ENCODE data around the gene PRKCE.

DNA sequence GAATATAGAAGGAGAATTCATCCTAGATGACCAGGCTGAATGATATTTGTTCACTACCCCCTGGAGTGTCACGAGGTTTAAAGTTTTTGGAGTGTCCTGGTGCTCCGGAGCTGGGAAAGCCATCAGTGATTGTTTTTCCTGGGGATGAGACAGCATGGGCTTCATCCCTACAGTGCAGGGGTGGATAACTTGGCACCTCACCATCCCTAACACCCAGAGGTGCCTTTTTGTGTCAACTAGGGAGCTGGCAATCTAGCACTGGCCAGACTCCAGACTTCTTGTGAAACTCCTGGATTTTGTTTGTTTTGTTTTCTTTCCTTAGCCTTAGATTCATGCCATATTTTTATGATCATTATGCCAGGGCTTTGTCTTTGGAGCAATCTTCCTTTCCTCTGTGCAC is 164.8 kb downstream of the PRKCE start:
- TF ChIP-seq EZH2 (IDR thresholded peaks at IDR 0.05; ENCODE audit: low read depth) = no peak
- TF ChIP-seq, protein P1, sequence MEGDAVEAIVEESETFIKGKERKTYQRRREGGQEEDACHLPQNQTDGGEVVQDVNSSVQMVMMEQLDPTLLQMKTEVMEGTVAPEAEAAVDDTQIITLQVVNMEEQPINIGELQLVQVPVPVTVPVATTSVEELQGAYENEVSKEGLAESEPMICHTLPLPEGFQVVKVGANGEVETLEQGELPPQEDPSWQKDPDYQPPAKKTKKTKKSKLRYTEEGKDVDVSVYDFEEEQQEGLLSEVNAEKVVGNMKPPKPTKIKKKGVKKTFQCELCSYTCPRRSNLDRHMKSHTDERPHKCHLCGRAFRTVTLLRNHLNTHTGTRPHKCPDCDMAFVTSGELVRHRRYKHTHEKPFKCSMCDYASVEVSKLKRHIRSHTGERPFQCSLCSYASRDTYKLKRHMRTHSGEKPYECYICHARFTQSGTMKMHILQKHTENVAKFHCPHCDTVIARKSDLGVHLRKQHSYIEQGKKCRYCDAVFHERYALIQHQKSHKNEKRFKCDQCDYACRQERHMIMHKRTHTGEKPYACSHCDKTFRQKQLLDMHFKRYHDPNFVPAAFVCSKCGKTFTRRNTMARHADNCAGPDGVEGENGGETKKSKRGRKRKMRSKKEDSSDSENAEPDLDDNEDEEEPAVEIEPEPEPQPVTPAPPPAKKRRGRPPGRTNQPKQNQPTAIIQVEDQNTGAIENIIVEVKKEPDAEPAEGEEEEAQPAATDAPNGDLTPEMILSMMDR (conservative IDR thresholded peaks at IDR 0.05) = no peak
